Type B pancreatic cell (in vitro differentiated cells): ENCODE measurements around the gene RFX1. TPM values are rescaled to one million over a fixed set of nuclear protein-coding genes. Genes with fewer than 3 reads are reported as not detected.

Experiments used
- DNase-seq: peaks from one replicate; pipeline ENCODE4 v3.0.0; 2021; ENCODE audit warnings: mixed read lengths; ENCODE audit not compliant: unreplicated experiment; ENCODE audit errors: extremely low spot score
- H3K27ac Mint-ChIP-seq: 2 replicates; pipeline ENCODE4 v1.8.0; 2021; ENCODE audit warnings: mild to moderate bottlenecking, mixed read lengths
- H3K27me3 Mint-ChIP-seq: 2 replicates; pipeline ENCODE4 v1.8.0; 2021; ENCODE audit warnings: mixed read lengths
- H3K36me3 Mint-ChIP-seq: 2 replicates; pipeline ENCODE4 v1.8.0; 2021; ENCODE audit warnings: mixed read lengths
- H3K4me1 Mint-ChIP-seq: one replicate; pipeline ENCODE4 v1.8.0; 2021; ENCODE audit warnings: mixed read lengths; ENCODE audit not compliant: unreplicated experiment
- H3K4me3 Mint-ChIP-seq: 2 replicates; pipeline ENCODE4 v1.8.0; 2021; ENCODE audit warnings: mild to moderate bottlenecking, mixed read lengths
- H3K9me3 Mint-ChIP-seq: 2 replicates; pipeline ENCODE4 v1.8.0; 2021; ENCODE audit warnings: mixed read lengths
- CTCF ChIP-seq: fragments of 200-600 bp; sonication (generic); conservative IDR thresholded peaks from 2 replicates; pipeline ENCODE4 v1.5.0; 2021; ENCODE audit warnings: antibody characterized with exemption, mild to moderate bottlenecking
- total RNA-seq: library from RNA; stranded (reverse); gene quantifications from 2 replicates; pipeline ENCODE4 v1.2.1, GENCODE V29; 2021; ENCODE audit warnings: low replicate concordance

RFX1 gene
- total RNA-seq, 1 donor from 2014 or later = 19.3 TPM

- DNase-seq = no peak
- no peaks in the 10 kb centered on the region for H3K9me3 Mint-ChIP-seq
- TF ChIP-seq CTCF = no peak
- H3K36me3 Mint-ChIP-seq = peaks cover 9% of the 10 kb centered on the region
- no peak overlapping the region for H3K4me3 Mint-ChIP-seq
- peaks cover 18% of the 10 kb centered on the region for H3K4me1 Mint-ChIP-seq
- H3K27ac Mint-ChIP-seq = peak overlapping the region; percentile 24
- H3K27me3 Mint-ChIP-seq = no peaks in the 10 kb centered on the region
These were observed 21.0 kb downstream of the RFX1 start for GRCh38 chr19:13984875-13985741.

- no peaks in the 10 kb centered on the region for H3K27me3 Mint-ChIP-seq
- peaks cover 11% of the 10 kb centered on the region for H3K4me1 Mint-ChIP-seq
- H3K4me3 Mint-ChIP-seq = no peak overlapping the region
- no peak for TF ChIP-seq CTCF
- peaks cover 6% of the 10 kb centered on the region for H3K36me3 Mint-ChIP-seq
- DNase-seq = no peak
- no peaks in the 10 kb centered on the region for H3K9me3 Mint-ChIP-seq
- no peak overlapping the region for H3K27ac Mint-ChIP-seq
These were observed 21.9 kb downstream of the RFX1 start for GRCh38 chr19:13984186-13984585.

- Mint-ChIP-seq H3K27ac (no peak overlapping the region), H3K4me3 (no peak overlapping the region), H3K36me3 (no peaks in the 10 kb centered on the region), H3K27me3 (no peaks in the 10 kb centered on the region), H3K9me3 (no peaks in the 10 kb centered on the region), H3K4me1 (peaks cover 11% of the 10 kb centered on the region)
- no peak for TF ChIP-seq CTCF
- no peak for DNase-seq
These were observed 22.8 kb downstream of the RFX1 start for GRCh38 chr19:13983213-13983889.

- Mint-ChIP-seq H3K9me3 (no peaks in the 10 kb centered on the region), H3K4me1 (peaks cover 11% of the 10 kb centered on the region), H3K36me3 (no peaks in the 10 kb centered on the region), H3K27ac (no peak overlapping the region), H3K27me3 (no peaks in the 10 kb centered on the region), H3K4me3 (no peak overlapping the region)
- DNase-seq = no peak
- no peak for TF ChIP-seq CTCF
These were observed 23.3 kb downstream of the RFX1 start for GRCh38 chr19:13982773-13983172.

- peaks cover 8% of the 10 kb centered on the region for H3K4me1 Mint-ChIP-seq
- DNase-seq = no peak
- no peaks in the 10 kb centered on the region for H3K36me3 Mint-ChIP-seq
- no peak for TF ChIP-seq CTCF
- H3K9me3 Mint-ChIP-seq = no peaks in the 10 kb centered on the region
- H3K4me3 Mint-ChIP-seq = no peak overlapping the region
- no peak overlapping the region for H3K27ac Mint-ChIP-seq
- H3K27me3 Mint-ChIP-seq = no peaks in the 10 kb centered on the region
These were observed 24.1 kb downstream of the RFX1 start for GRCh38 chr19:13981988-13982501.
